ENCODE results near the gene FHOD3.

The FHOD3 gene

GRCh38 chr18:36629836-36630235, 332.3 kb downstream of the FHOD3 start:
- no peak for DNase-seq
- Histone ChIP-seq H3K27ac (ENCODE audit: low read depth, low read length) (no peak overlapping the region), H3K4me3 (ENCODE audit: low read length) (no peak overlapping the region), H2BK120ac (ENCODE audit: low read depth, low read length) (no peak overlapping the region), H3K4me1 (ENCODE audit: control insufficient read depth, low read depth, low read length) (peaks cover 6% of the 10 kb centered on the region), H2BK5ac (ENCODE audit: low read length) (no peak overlapping the region), H3K27me3 (ENCODE audit: insufficient read depth, low read length, poor library complexity) (no peaks in the 10 kb centered on the region), H3K18ac (ENCODE audit: low read length) (no peak overlapping the region), H4K8ac (ENCODE audit: low read depth, low read length) (no peak overlapping the region), H3K36me3 (ENCODE audit: control insufficient read depth, insufficient read depth, low read length) (no peaks in the 10 kb centered on the region), H3K79me2 (ENCODE audit: control insufficient read depth, insufficient read depth, low read length) (no peaks in the 10 kb centered on the region), H2BK15ac (replicated peaks; ENCODE audit: low read depth) (no peak overlapping the region), H3K4me2 (ENCODE audit: low read length) (no peak overlapping the region), H3K56ac (ENCODE audit: low read length) (no peak overlapping the region), H2AK5ac (ENCODE audit: low read length) (no peak overlapping the region), H3K23ac (ENCODE audit: low read length) (no peak overlapping the region), H3K9ac (ENCODE audit: low read length) (no peak overlapping the region), H3K4ac (ENCODE audit: low read depth, low read length) (no peak overlapping the region), H4K5ac (ENCODE audit: low read length) (no peak overlapping the region), H3K79me1 (ENCODE audit: low read length) (no peaks in the 10 kb centered on the region)
- WGBS (ENCODE audit: extremely low coverage, insufficient coverage, low lambda C conversion rate) = no CpG with 5 or more reads among the region's 4 CpGs

DNA sequence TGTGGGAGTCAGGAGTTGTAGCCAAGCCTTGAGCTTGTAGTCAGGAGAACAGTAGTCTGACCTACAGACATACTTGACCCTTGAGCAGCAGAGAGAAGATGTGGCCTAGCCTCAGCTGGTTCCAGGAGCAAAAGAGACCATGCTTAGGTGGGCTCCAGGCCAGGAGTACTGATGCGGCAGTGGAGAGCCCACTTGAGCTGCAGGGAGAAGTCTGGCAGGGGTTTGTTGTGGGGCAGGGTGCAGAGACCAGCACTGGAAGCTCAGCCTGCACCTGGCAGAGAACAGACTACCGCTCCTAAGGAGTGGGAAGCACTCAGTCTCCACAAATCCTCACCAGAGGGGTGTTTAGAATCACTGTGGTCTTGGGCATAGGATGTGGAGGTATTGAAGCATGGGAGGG, 333.4 kb downstream of the FHOD3 start:
- Histone ChIP-seq H4K5ac (ENCODE audit: low read length) (no peak overlapping the region), H3K27ac (ENCODE audit: low read depth, low read length) (no peak overlapping the region), H3K79me2 (ENCODE audit: control insufficient read depth, insufficient read depth, low read length) (no peaks in the 10 kb centered on the region), H3K4me1 (ENCODE audit: control insufficient read depth, low read depth, low read length) (peaks cover 6% of the 10 kb centered on the region), H3K4me3 (ENCODE audit: low read length) (no peak overlapping the region), H3K79me1 (ENCODE audit: low read length) (no peaks in the 10 kb centered on the region), H2AK5ac (ENCODE audit: low read length) (no peak overlapping the region), H3K27me3 (ENCODE audit: insufficient read depth, low read length, poor library complexity) (no peaks in the 10 kb centered on the region), H3K4ac (ENCODE audit: low read depth, low read length) (no peak overlapping the region), H2BK15ac (replicated peaks; ENCODE audit: low read depth) (no peak overlapping the region), H3K4me2 (ENCODE audit: low read length) (no peak overlapping the region), H4K8ac (ENCODE audit: low read depth, low read length) (no peak overlapping the region), H2BK5ac (ENCODE audit: low read length) (no peak overlapping the region), H3K56ac (ENCODE audit: low read length) (no peak overlapping the region), H3K36me3 (ENCODE audit: control insufficient read depth, insufficient read depth, low read length) (no peaks in the 10 kb centered on the region), H3K9ac (ENCODE audit: low read length) (no peak overlapping the region), H2BK120ac (ENCODE audit: low read depth, low read length) (no peak overlapping the region), H3K18ac (ENCODE audit: low read length) (no peak overlapping the region), H3K23ac (ENCODE audit: low read length) (no peak overlapping the region)
- WGBS (ENCODE audit: extremely low coverage, insufficient coverage, low lambda C conversion rate) = no CpG with 5 or more reads among the region's 2 CpGs
- DNase-seq = no peak

GRCh38 chr18:36633961-36634412, 336.5 kb downstream of the FHOD3 start:
- H3K56ac ChIP-seq (ENCODE audit: low read length) = no peak overlapping the region
- H3K27me3 ChIP-seq (ENCODE audit: insufficient read depth, low read length, poor library complexity) = no peaks in the 10 kb centered on the region
- no peak overlapping the region for H3K9ac ChIP-seq (ENCODE audit: low read length)
- no peak overlapping the region for H2BK5ac ChIP-seq (ENCODE audit: low read length)
- no peak overlapping the region for H3K4me3 ChIP-seq (ENCODE audit: low read length)
- H3K23ac ChIP-seq (ENCODE audit: low read length) = no peak overlapping the region
- no peak overlapping the region for H3K27ac ChIP-seq (ENCODE audit: low read depth, low read length)
- no peak overlapping the region for H3K4ac ChIP-seq (ENCODE audit: low read depth, low read length)
- H3K36me3 ChIP-seq (ENCODE audit: control insufficient read depth, insufficient read depth, low read length) = no peaks in the 10 kb centered on the region
- no peak overlapping the region for H3K4me2 ChIP-seq (ENCODE audit: low read length)
- H4K5ac ChIP-seq (ENCODE audit: low read length) = no peak overlapping the region
- no peak overlapping the region for H2BK120ac ChIP-seq (ENCODE audit: low read depth, low read length)
- H3K18ac ChIP-seq (ENCODE audit: low read length) = no peak overlapping the region
- no peak overlapping the region for H2BK15ac ChIP-seq (replicated peaks; ENCODE audit: low read depth)
- H3K79me2 ChIP-seq (ENCODE audit: control insufficient read depth, insufficient read depth, low read length) = no peaks in the 10 kb centered on the region
- H3K79me1 ChIP-seq (ENCODE audit: low read length) = no peaks in the 10 kb centered on the region
- DNase-seq = no peak
- WGBS (ENCODE audit: extremely low coverage, insufficient coverage, low lambda C conversion rate) = no CpG with 5 or more reads among the region's 4 CpGs
- peaks cover 6% of the 10 kb centered on the region for H3K4me1 ChIP-seq (ENCODE audit: control insufficient read depth, low read depth, low read length)
- H4K8ac ChIP-seq (ENCODE audit: low read depth, low read length) = no peak overlapping the region
- no peak overlapping the region for H2AK5ac ChIP-seq (ENCODE audit: low read length)

DNA sequence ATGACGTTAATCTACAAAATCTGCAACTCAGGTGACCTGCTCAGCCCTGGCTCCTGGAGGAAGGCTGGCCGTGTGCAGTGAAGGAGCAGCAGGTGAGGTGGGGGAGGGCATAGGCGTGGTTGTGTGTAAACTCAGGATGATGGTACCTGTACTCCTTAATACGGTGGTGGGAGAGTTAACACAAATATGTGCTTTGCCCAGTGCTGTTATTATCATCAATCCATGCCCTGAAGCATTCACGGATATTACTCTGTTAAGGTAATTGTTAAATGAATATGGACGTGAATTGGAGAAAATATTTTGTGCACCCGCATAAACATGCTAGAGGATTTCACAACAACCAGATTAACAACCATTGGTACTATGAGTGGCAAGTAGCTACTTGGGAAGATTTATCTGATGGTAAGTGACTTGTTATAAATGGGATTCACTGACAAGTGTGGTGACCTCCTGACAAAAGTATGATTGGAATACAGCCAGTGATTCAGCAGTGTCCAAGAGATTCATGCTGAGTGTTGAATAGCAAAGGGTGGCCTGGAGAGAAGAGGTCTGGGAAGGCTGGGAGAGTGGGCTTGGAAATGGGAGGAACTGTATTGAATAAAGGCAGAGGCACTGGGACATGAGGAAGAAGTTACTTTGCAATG, 337.2 kb downstream of the FHOD3 start:
- Histone ChIP-seq H3K56ac (ENCODE audit: low read length) (no peak overlapping the region), H3K79me1 (ENCODE audit: low read length) (no peaks in the 10 kb centered on the region), H3K79me2 (ENCODE audit: control insufficient read depth, insufficient read depth, low read length) (no peaks in the 10 kb centered on the region), H4K5ac (ENCODE audit: low read length) (no peak overlapping the region), H3K18ac (ENCODE audit: low read length) (no peak overlapping the region), H2BK120ac (ENCODE audit: low read depth, low read length) (no peak overlapping the region), H3K4ac (ENCODE audit: low read depth, low read length) (no peak overlapping the region), H3K4me2 (ENCODE audit: low read length) (no peak overlapping the region), H2BK5ac (ENCODE audit: low read length) (no peak overlapping the region), H2AK5ac (ENCODE audit: low read length) (no peak overlapping the region), H2BK15ac (replicated peaks; ENCODE audit: low read depth) (no peak overlapping the region), H3K36me3 (ENCODE audit: control insufficient read depth, insufficient read depth, low read length) (no peaks in the 10 kb centered on the region), H4K8ac (ENCODE audit: low read depth, low read length) (no peak overlapping the region), H3K23ac (ENCODE audit: low read length) (no peak overlapping the region), H3K27me3 (ENCODE audit: insufficient read depth, low read length, poor library complexity) (no peaks in the 10 kb centered on the region), H3K27ac (ENCODE audit: low read depth, low read length) (no peak overlapping the region), H3K4me3 (ENCODE audit: low read length) (no peak overlapping the region), H3K4me1 (ENCODE audit: control insufficient read depth, low read depth, low read length) (peaks cover 6% of the 10 kb centered on the region), H3K9ac (ENCODE audit: low read length) (no peak overlapping the region)
- no CpG with 5 or more reads among the region's 7 CpGs for WGBS (ENCODE audit: extremely low coverage, insufficient coverage, low lambda C conversion rate)
- peak; percentile 46 for DNase-seq

GRCh38 chr18:36635414-36636096, 338.0 kb downstream of the FHOD3 start:
- H3K4me1 ChIP-seq (ENCODE audit: control insufficient read depth, low read depth, low read length) = peaks cover 6% of the 10 kb centered on the region
- no peak overlapping the region for H3K4me3 ChIP-seq (ENCODE audit: low read length)
- no peak overlapping the region for H3K9ac ChIP-seq (ENCODE audit: low read length)
- H3K27me3 ChIP-seq (ENCODE audit: insufficient read depth, low read length, poor library complexity) = no peaks in the 10 kb centered on the region
- no peak overlapping the region for H2BK15ac ChIP-seq (replicated peaks; ENCODE audit: low read depth)
- no peak overlapping the region for H3K23ac ChIP-seq (ENCODE audit: low read length)
- no peak overlapping the region for H2AK5ac ChIP-seq (ENCODE audit: low read length)
- H3K4ac ChIP-seq (ENCODE audit: low read depth, low read length) = no peak overlapping the region
- H2BK5ac ChIP-seq (ENCODE audit: low read length) = no peak overlapping the region
- no peak overlapping the region for H4K5ac ChIP-seq (ENCODE audit: low read length)
- no peaks in the 10 kb centered on the region for H3K79me1 ChIP-seq (ENCODE audit: low read length)
- H3K18ac ChIP-seq (ENCODE audit: low read length) = no peak overlapping the region
- no CpG with 5 or more reads among the region's 2 CpGs for WGBS (ENCODE audit: extremely low coverage, insufficient coverage, low lambda C conversion rate)
- H3K56ac ChIP-seq (ENCODE audit: low read length) = no peak overlapping the region
- H3K27ac ChIP-seq (ENCODE audit: low read depth, low read length) = no peak overlapping the region
- H3K36me3 ChIP-seq (ENCODE audit: control insufficient read depth, insufficient read depth, low read length) = no peaks in the 10 kb centered on the region
- peak; percentile 54 for DNase-seq
- no peaks in the 10 kb centered on the region for H3K79me2 ChIP-seq (ENCODE audit: control insufficient read depth, insufficient read depth, low read length)
- no peak overlapping the region for H2BK120ac ChIP-seq (ENCODE audit: low read depth, low read length)
- H4K8ac ChIP-seq (ENCODE audit: low read depth, low read length) = no peak overlapping the region
- no peak overlapping the region for H3K4me2 ChIP-seq (ENCODE audit: low read length)
